HepG2 (cell line): Measurements from ENCODE around the gene ATXN2.

Source experiments
- CTCF ChIP-seq: sonication (generic); formaldehyde crosslinking; IDR thresholded peaks from 2 replicates; pipeline ENCODE4 v1.5.0; 2020; ENCODE audit warnings: mild to moderate bottlenecking, missing genetic modification reagents, moderate library complexity
- EHMT2 ChIP-seq: fragments of 200-600 bp; sonication (generic); IDR thresholded peaks from 2 replicates; pipeline ENCODE4 v1.7.0; 2017; ENCODE audit warnings: antibody characterized with exemption, low read depth, low read length, borderline replicate concordance
- ELK4 ChIP-seq: sonication (generic); formaldehyde crosslinking; IDR thresholded peaks from 2 replicates; pipeline ENCODE4 v1.9.0; 2021; ENCODE audit warnings: missing genetic modification reagents, borderline replicate concordance
- FOSL1 ChIP-seq: sonication (generic); formaldehyde crosslinking; IDR thresholded peaks from 2 replicates; pipeline ENCODE4 v1.9.0; 2021; ENCODE audit warnings: missing genetic modification reagents, borderline replicate concordance
- POLR2A ChIP-seq, 2 experiments: IDR thresholded peaks; 2 replicates each; pipeline ENCODE4 v1.6.1; 2011; ENCODE audit warnings: low read depth in 2 of 2, low read length in 2 of 2, mild to moderate bottlenecking in 1 of 2, moderate library complexity in 1 of 2; ENCODE audit not compliant: insufficient read depth in 1 of 2
- REPIN1 ChIP-seq: sonication (generic); formaldehyde crosslinking; IDR thresholded peaks from 2 replicates; pipeline ENCODE4 v1.8.0; 2022; ENCODE audit warnings: missing genetic modification reagents, low read depth, mild to moderate bottlenecking, borderline replicate concordance
- SNAPC2 ChIP-seq: sonication (generic); formaldehyde crosslinking; IDR thresholded peaks from 2 replicates; pipeline ENCODE4 v1.8.1; 2022; ENCODE audit warnings: mild to moderate bottlenecking, missing genetic modification reagents
- TRAFD1 ChIP-seq: sonication (generic); formaldehyde crosslinking; IDR thresholded peaks from 2 replicates; pipeline ENCODE4 v1.5.1; 2020; ENCODE audit warnings: missing genetic modification reagents, mild to moderate bottlenecking, borderline replicate concordance
- ZMYM4 ChIP-seq: sonication (generic); formaldehyde crosslinking; IDR thresholded peaks from 2 replicates; pipeline ENCODE4 v1.8.1; 2023; ENCODE audit warnings: mild to moderate bottlenecking, missing genetic modification reagents

- TF ChIP-seq SNAPC2 (CRISPR knock-in tag) (no peak), CTCF (no peak), ZMYM4 (peak; percentile 29; the same call in 1 of the 2 replicates), POLR2A (IDR thresholded peaks at IDR 0.05; ENCODE audit: insufficient read depth in 1 of 2, low read depth in 2 of 2, low read length in 2 of 2) (peak; percentile 75 to 83), FOSL1 (CRISPR knock-in tag) (no peak), EHMT2 (no peak), REPIN1 (no peak), ELK4 (CRISPR knock-in tag) (peak; percentile 83; the same call in 1 of the 2 replicates), TRAFD1 (CRISPR knock-in tag) (no peak)
Measured at GRCh38 chr12:111599453-111600204, 514 bp upstream of the ATXN2 start.
